ENCODE results near the gene ZBTB20.
"Not testable (repeated sequence)": the region's sequence is repeated elsewhere in the genome, so short reads cannot be mapped to it uniquely, and the experiment has no call there.

The ZBTB20 gene

GRCh38 chr3:115146418-115147328 is at the start of gene ZBTB20:
Gene ZBTB20, minus strand, starts transcription at chr3:115147288.
- peak; percentile 48 for DNase-seq

GRCh38 chr3:115194476-115194875 is 47.4 kb upstream of the ZBTB20 start:
- DNase-seq, result no peak

- no peak for DNase-seq
Measured at GRCh38 chr3:115190747-115191146, 43.7 kb upstream of the ZBTB20 start.

GRCh38 chr3:115187149-115187757 is 40.2 kb upstream of the ZBTB20 start:
- no peak for DNase-seq

GRCh38 chr3:115186351-115187148 is 39.5 kb upstream of the ZBTB20 start:
- DNase-seq, result no peak

- DNase-seq, result not testable (repeated sequence)
Measured at GRCh38 chr3:115184859-115185572, 37.9 kb upstream of the ZBTB20 start.

- not testable (repeated sequence) for DNase-seq
Measured at GRCh38 chr3:115178930-115179329, 31.8 kb upstream of the ZBTB20 start.

GRCh38 chr3:115169808-115170207 is 22.7 kb upstream of the ZBTB20 start:
- DNase-seq, result no peak

- DNase-seq, result no peak
Measured at GRCh38 chr3:115165701-115166100, 18.6 kb upstream of the ZBTB20 start.

- no peak for DNase-seq
Measured at GRCh38 chr3:115165266-115165665, 18.2 kb upstream of the ZBTB20 start.

- DNase-seq, result no peak
Measured at GRCh38 chr3:115164374-115165221, 17.5 kb upstream of the ZBTB20 start.

GRCh38 chr3:115162759-115163158 is 15.7 kb upstream of the ZBTB20 start:
- no peak for DNase-seq

- DNase-seq, result no peak
Measured at GRCh38 chr3:115161866-115162265, 14.8 kb upstream of the ZBTB20 start.

- DNase-seq, result no peak
Measured at GRCh38 chr3:115161168-115161834, 14.2 kb upstream of the ZBTB20 start.

GRCh38 chr3:115160295-115160694 is 13.2 kb upstream of the ZBTB20 start:
- DNase-seq, result no peak

- no peak for DNase-seq
Measured at GRCh38 chr3:115156046-115156654, 9.1 kb upstream of the ZBTB20 start.

- no peak for DNase-seq
Measured at GRCh38 chr3:115154611-115155010, 7.5 kb upstream of the ZBTB20 start.

GRCh38 chr3:115151921-115152320 is 4.8 kb upstream of the ZBTB20 start:
- no peak for DNase-seq

- peak; percentile 41 for DNase-seq
Measured at GRCh38 chr3:115148142-115148790, 1.2 kb upstream of the ZBTB20 start.

All from DMS79 (cell line).